GM12878 (cell line): Measurements from ENCODE around the gene FUT8. TPM values are rescaled to one million over a fixed set of nuclear protein-coding genes. Genes with fewer than 3 reads are reported as not detected.

Source experiments
- ATAC-seq: fragments of 200-7000 bp; cut with Tn5 transposase; 3 replicates; pipeline ENCODE4 v1.9.1; 2020; ENCODE audit warnings: mild to moderate bottlenecking, moderate library complexity
- BruUV-seq: library from RNA; stranded (reverse); fragments of 400-500 nt; replicated peaks from 2 replicates; lab custom pipeline; 2021; lab: Mats Ljungman, UMichigan
- CTCF ChIA-PET: fragments of 300-600 bp; sonication (Branson Sonifier 250); formaldehyde crosslinking; extraction: SDS; loops from one replicate; lab custom pipeline; 2021; ENCODE audit warnings: inconsistent platforms; lab: Yijun Ruan, JAX
- POLR2A ChIA-PET: fragments of 350-600 bp; formaldehyde crosslinking; extraction: SDS; loops from one replicate; lab custom pipeline; 2021; ENCODE audit warnings: inconsistent platforms; lab: Charles Lee
- RAD21 ChIA-PET: fragments of 300-600 bp; sonication (Branson Sonifier 250); formaldehyde crosslinking; loops from one replicate; lab custom pipeline; 2023; ENCODE audit warnings: antibody characterized with exemption; ENCODE audit not compliant: unreplicated experiment; lab: Charles Lee
- SMC1A ChIA-PET: fragments of 300-600 bp; sonication (Branson Sonifier 250); formaldehyde crosslinking; loops from one replicate; lab custom pipeline; 2023; ENCODE audit not compliant: unreplicated experiment, uncharacterized antibody; lab: Charles Lee
- DNase-seq: peaks from one replicate; pipeline ENCODE4 v3.0.0-alpha.2; 2011; ENCODE audit warnings: low read depth, low spot score
- FAIRE-seq: peaks from 3 replicates; lab custom pipeline; 2011; peaks lifted over from hg19 to GRCh38; lab: Jason Lieb, UNC
- H2AFZ ChIP-seq: 2 replicates; pipeline ENCODE4 v1.6.0; 2011; ENCODE audit warnings: low read depth, low read length, control low read depth; ENCODE audit not compliant: control insufficient read depth
- H3K27ac ChIP-seq: 2 replicates; pipeline ENCODE4 v1.5.1; 2011; ENCODE audit warnings: control low read depth; ENCODE audit not compliant: control insufficient read depth, insufficient read depth
- H3K27me3 ChIP-seq, 2 experiments: replicated peaks in 1 of 2; 2 replicates each; pipeline versions ENCODE4 v1.6.0 to v1.6.1; 2011; ENCODE audit warnings: low read length in 1 of 2; ENCODE audit not compliant: control insufficient read depth in 2 of 2, insufficient read depth in 2 of 2
- H3K36me3 ChIP-seq, 2 experiments: 2 replicates each; pipeline ENCODE4 v1.5.1; 2011; ENCODE audit warnings: low read length in 1 of 2; ENCODE audit not compliant: control insufficient read depth in 2 of 2, insufficient read depth in 2 of 2
- H3K4me1 ChIP-seq: 2 replicates; pipeline ENCODE4 v1.6.1; 2011; ENCODE audit warnings: mild to moderate bottlenecking, low read length, moderate library complexity, mixed read lengths; ENCODE audit not compliant: control insufficient read depth, insufficient read depth
- H3K4me2 ChIP-seq: 2 replicates; pipeline ENCODE4 v1.6.0; 2011; ENCODE audit warnings: control low read depth; ENCODE audit not compliant: control insufficient read depth, insufficient read depth
- H3K4me3 ChIP-seq: fragments of 200-600 bp; sonication (generic); 2 replicates; pipeline ENCODE4 v1.5.1; 2016
- H3K79me2 ChIP-seq: 2 replicates; pipeline ENCODE4 v1.6.0; 2011; ENCODE audit warnings: low read length; ENCODE audit not compliant: control insufficient read depth, insufficient read depth
- H3K9ac ChIP-seq: 2 replicates; pipeline ENCODE4 v1.8.0; 2011; ENCODE audit warnings: low read length, control low read depth, mixed read lengths; ENCODE audit not compliant: control insufficient read depth, insufficient read depth
- H3K9me3 ChIP-seq: replicated peaks from 3 replicates; pipeline ENCODE4 v1.5.1; 2011; ENCODE audit warnings: mild to moderate bottlenecking, low read length; ENCODE audit not compliant: control insufficient read depth, insufficient read depth
- H4K20me1 ChIP-seq: 2 replicates; pipeline ENCODE4 v1.6.0; 2011; ENCODE audit not compliant: control insufficient read depth, insufficient read depth
- ASH2L ChIP-seq: fragments of 300-600, 200-600 bp; sonication (generic); IDR thresholded peaks from 2 replicates; pipeline ENCODE4 v1.6.1; 2017; ENCODE audit warnings: low read depth, mild to moderate bottlenecking, borderline replicate concordance
- ATF7 ChIP-seq: fragments of 450-650 bp; IDR thresholded peaks from 2 replicates; pipeline ENCODE4 v1.6.1; 2016; ENCODE audit warnings: low read depth, mild to moderate bottlenecking
- BCL3 ChIP-seq: IDR thresholded peaks from 2 replicates; pipeline ENCODE4 v1.6.1; 2011; ENCODE audit warnings: borderline replicate concordance, low read depth, mild to moderate bottlenecking, moderate library complexity, low read length; ENCODE audit not compliant: insufficient read depth, poor library complexity, severe bottlenecking
- BHLHE40 ChIP-seq, 2 experiments: fragments of 450-650 bp in 1 of 2; IDR thresholded peaks; 2 replicates each; pipeline ENCODE4 v1.6.1; 2011 to 2017; ENCODE audit warnings: low read depth in 2 of 2, borderline replicate concordance in 1 of 2, improper control_type of control experiment in 1 of 2, low read length in 1 of 2, mild to moderate bottlenecking in 1 of 2
- E4F1 ChIP-seq: fragments of 450-650 bp; IDR thresholded peaks from 2 replicates; pipeline ENCODE4 v1.6.1; 2018; ENCODE audit warnings: borderline replicate concordance, mild to moderate bottlenecking; ENCODE audit not compliant: partially characterized antibody
- FOXM1 ChIP-seq: IDR thresholded peaks from 2 replicates; pipeline ENCODE4 v1.6.1; 2012; ENCODE audit warnings: low read depth, mild to moderate bottlenecking, inconsistent platforms, low read length, moderate library complexity
- HCFC1 ChIP-seq: fragments of 150-350 bp; IDR thresholded peaks from 2 replicates; pipeline ENCODE4 v1.6.1; 2014; ENCODE audit warnings: low read length
- IKZF1 ChIP-seq: fragments of 450-650 bp; conservative IDR thresholded peaks from 2 replicates; pipeline ENCODE4 v1.6.1; 2017; ENCODE audit warnings: antibody characterized with exemption, mild to moderate bottlenecking
- MEF2B ChIP-seq: fragments of 450-650 bp; IDR thresholded peaks from 2 replicates; pipeline ENCODE4 v1.6.1; 2018; ENCODE audit warnings: mild to moderate bottlenecking, moderate library complexity; ENCODE audit not compliant: partially characterized antibody, poor library complexity, severe bottlenecking
- MTA2 ChIP-seq: fragments of 450-650 bp; IDR thresholded peaks from 2 replicates; pipeline ENCODE4 v1.6.1; 2016; ENCODE audit warnings: low read depth, mild to moderate bottlenecking, moderate library complexity
- NFIC ChIP-seq: IDR thresholded peaks from 2 replicates; pipeline ENCODE4 v1.6.1; 2012; ENCODE audit warnings: low read depth, mild to moderate bottlenecking, inconsistent platforms, low read length, moderate library complexity
- RBBP5 ChIP-seq: fragments of 200-600 bp; sonication (generic); conservative IDR thresholded peaks from 2 replicates; pipeline ENCODE4 v1.6.1; 2016
- RUNX3 ChIP-seq: IDR thresholded peaks from 2 replicates; pipeline ENCODE4 v1.6.1; 2012; ENCODE audit warnings: low read length, inconsistent platforms
- SIN3A ChIP-seq: IDR thresholded peaks from 2 replicates; pipeline ENCODE4 v1.6.1; 2012; ENCODE audit warnings: low read depth, low read length, improper control_type of control experiment
- SMC3 ChIP-seq: IDR thresholded peaks from 2 replicates; pipeline ENCODE4 v1.6.1; 2011; ENCODE audit warnings: low read length, improper control_type of control experiment, borderline replicate concordance
- ZBTB11 ChIP-seq: fragments of 450-650 bp; formaldehyde crosslinking; IDR thresholded peaks from 2 replicates; pipeline ENCODE4 v1.5.0; 2022; ENCODE audit warnings: mild to moderate bottlenecking, missing genetic modification characterization
- ZNF622 ChIP-seq: fragments of 450-650 bp; IDR thresholded peaks from 2 replicates; pipeline ENCODE4 v1.6.1; 2017; ENCODE audit warnings: mild to moderate bottlenecking, inconsistent platforms
- WGBS: methylation state at CpG from one replicate; pipeline ENCODE4 v1.1.6; 2016; ENCODE audit warnings: low lambda C conversion rate; ENCODE audit not compliant: insufficient replicate concordance, insufficient coverage; ENCODE audit errors: missing lambda C conversion rate; 5-methylcytosine and 5-hydroxymethylcytosine counted together
- in situ Hi-C: fragments of 300-500 bp; cut with MboI; formaldehyde crosslinking; loops from 9 replicates; pipeline ENCODE4 v1.14.3; 2018; ENCODE audit warnings: mixed read lengths
- intact Hi-C: fragments of 100-400 bp; cut with micrococcal nuclease; formaldehyde crosslinking; loops from one replicate; pipeline ENCODE4 v1.14.2; 2022; ENCODE audit not compliant: unreplicated experiment
- polyA plus RNA-seq, 11 experiments: library from polyadenylated mRNA; depleted of rRNA in 4 of 11; unstranded in 6 of 11; stranded (reverse) in 5 of 11; fragments of >200 nt; fragmentation: Nextera tagmentation in 4 of 11; fragmentation: Illumina TruSeq in 1 of 11; extraction: Ambion mirVana in 4 of 11; extraction: Trizol in 1 of 11; gene quantifications; 1 replicate in 1 of 11; 2 replicates in 10 of 11; pipeline versions ENCODE4 v1.2.1 to v1.2.3, GENCODE V29; 2011 to 2016; ENCODE audit warnings: inconsistent platforms in 2 of 11, missing spikeins in 2 of 11, low read depth in 1 of 11
- total RNA-seq, 4 experiments: library from RNA; depleted of rRNA in 3 of 4; stranded (reverse); fragments of >200 nt in 3 of 4; fragmentation: Illumina TruSeq in 1 of 4; extraction: Trizol in 1 of 4; gene quantifications; 2 replicates each; pipeline versions ENCODE4 v1.2.1 to v1.2.3, GENCODE V29; 2013 to 2021

Gene FUT8
- total and polyA plus RNA-seq, 10 of the 15 experiments (the other 5 are each of a cell fraction or from before 2014, with no cell fraction given) = 21.3 to 106 (median 66.3) TPM

GRCh38 chr14:65531148-65531547 lies 118.6 kb downstream of the FUT8 start:
- Histone ChIP-seq H3K27me3 (no peaks in the 10 kb centered on the region), H4K20me1 (no peaks in the 10 kb centered on the region), H2AFZ (no peak overlapping the region), H3K27ac (no peak overlapping the region), H3K9me3 (peaks cover 11% of the 10 kb centered on the region), H3K4me1 (peaks cover 12% of the 10 kb centered on the region; the same call in 1 of the 2 replicates), H3K4me3 (no peak overlapping the region), H3K79me2 (peaks cover 38% of the 10 kb centered on the region), H3K4me2 (0 out of 2 replicates have a peak overlapping the region, but pooled peaks have one; percentile 3), H3K9ac (no peak overlapping the region), H3K36me3 (peaks cover 0 to 2% of the 10 kb centered on the region in 2 experiments; a peak in 2 of 4 replicates)
- ChIA-PET SMC1A (interaction anchor here (0.8 to 1.8 kb wide), 7 partner anchors 16 to 201 kb away, joined by 3 to 6 read pairs (median 4); no protein-coding TSS in a partner anchor), CTCF (interaction anchor here (1.2 to 1.3 kb wide), 2 partner anchors 13 to 39 kb away, joined by 3 read pairs; no protein-coding TSS in a partner anchor), RAD21 (interaction anchor here (0.6 kb wide), 1 partner anchor 84 kb away, joined by 3 read pairs; no protein-coding TSS in a partner anchor), POLR2A (interaction anchor here (1.1 kb wide), 1 partner anchor 27 kb away, joined by 3 read pairs; no protein-coding TSS in a partner anchor)
- intact Hi-C loops (no loop called here), in situ Hi-C loops (no loop called here)
- FAIRE-seq (no peak), ATAC-seq (peak; percentile 83), DNase-seq (no peak)
- no TSS peak for BruUV-seq
- 53% methylated on average over 3 of the region's 3 CpGs for WGBS
- TF ChIP-seq E4F1 (no peak), ZNF622 (no peak), BCL3 (no peak), MEF2B (peak; percentile 46), ATF7 (no peak), MTA2 (peak; percentile 78), RBBP5 (no peak), ZBTB11 (CRISPR knock-in tag) (no peak), SIN3A (no peak), NFIC (0 out of 2 replicates have a peak, but pooled peaks have one; percentile 20), IKZF1 (no peak), FOXM1 (no peak), ASH2L (no peak), BHLHE40 (IDR thresholded peaks at IDR 0.05; ENCODE audit: borderline replicate concordance in 1 of 2, low read depth in 2 of 2, low read length in 1 of 2) (no peak), RUNX3 (no peak), HCFC1 (no peak), SMC3 (no peak)
